ENCODE results near the gene PTPRD.

Gene PTPRD

GRCh38 chr9:8903077-8903476 lies 1709.7 kb downstream of the PTPRD start:
- no peak overlapping the region for H3K4me3 ChIP-seq (ENCODE audit: low read length)
- TF ChIP-seq CTCF (IDR thresholded peaks at IDR 0.05; ENCODE audit: insufficient read depth, low read depth, low read length, missing control alignments), result no peak
- peak; percentile 36 for DNase-seq (ENCODE audit: low read depth)

- H3K4me3 ChIP-seq (ENCODE audit: low read length), result no peak overlapping the region
- no peak for DNase-seq (ENCODE audit: low read depth)
- TF ChIP-seq CTCF (IDR thresholded peaks at IDR 0.05; ENCODE audit: insufficient read depth, low read depth, low read length, missing control alignments), result no peak
Measured at GRCh38 chr9:8901146-8901545, 1711.7 kb downstream of the PTPRD start.

GRCh38 chr9:8899511-8899910 lies 1713.3 kb downstream of the PTPRD start:
- no peak overlapping the region for H3K4me3 ChIP-seq (ENCODE audit: low read length)
- no peak for TF ChIP-seq CTCF (IDR thresholded peaks at IDR 0.05; ENCODE audit: insufficient read depth, low read depth, low read length, missing control alignments)
- peak; percentile 41 for DNase-seq (ENCODE audit: low read depth)

GRCh38 chr9:8895861-8896224 lies 1717.0 kb downstream of the PTPRD start:
- peak; percentile 52 for DNase-seq (ENCODE audit: low read depth)
- no peak overlapping the region for H3K4me3 ChIP-seq (ENCODE audit: low read length)
- TF ChIP-seq CTCF (IDR thresholded peaks at IDR 0.05; ENCODE audit: insufficient read depth, low read depth, low read length, missing control alignments), result peak; percentile 61

- no peak for DNase-seq (ENCODE audit: low read depth)
- TF ChIP-seq CTCF (IDR thresholded peaks at IDR 0.05; ENCODE audit: insufficient read depth, low read depth, low read length, missing control alignments), result no peak
- H3K4me3 ChIP-seq (ENCODE audit: low read length), result no peak overlapping the region
Measured at GRCh38 chr9:8895106-8895860, 1717.5 kb downstream of the PTPRD start.

GRCh38 chr9:8890695-8891094 lies 1722.1 kb downstream of the PTPRD start:
- TF ChIP-seq CTCF (IDR thresholded peaks at IDR 0.05; ENCODE audit: insufficient read depth, low read depth, low read length, missing control alignments), result no peak
- no peak overlapping the region for H3K4me3 ChIP-seq (ENCODE audit: low read length)
- no peak for DNase-seq (ENCODE audit: low read depth)

GRCh38 chr9:8889100-8889499 lies 1723.7 kb downstream of the PTPRD start:
- no peak for DNase-seq (ENCODE audit: low read depth)
- H3K4me3 ChIP-seq (ENCODE audit: low read length), result no peak overlapping the region
- TF ChIP-seq CTCF (IDR thresholded peaks at IDR 0.05; ENCODE audit: insufficient read depth, low read depth, low read length, missing control alignments), result no peak

Data from epithelial cell of esophagus (primary cell).